Measurements from ENCODE around the gene BCKDHB.

Gene BCKDHB

GRCh38 chr6:80304014-80304413 is 197.5 kb downstream of the BCKDHB start:
- Histone ChIP-seq H3K36me3 (no peaks in the 10 kb centered on the region), H4K20me1 (no peaks in the 10 kb centered on the region), H3K27ac (no peak overlapping the region), H3K9ac (no peak overlapping the region), H3K9me3 (no peaks in the 10 kb centered on the region), H3K4me1 (no peaks in the 10 kb centered on the region), H3K4me2 (no peak overlapping the region), H3K27me3 (no peaks in the 10 kb centered on the region), H3K4me3 (no peak overlapping the region)
- TF ChIP-seq Cebpa-rat (IDR thresholded peaks at IDR 0.05): no peak

GRCh38 chr6:80314531-80314930 is 208.1 kb downstream of the BCKDHB start:
- Histone ChIP-seq H3K4me2 (no peak overlapping the region), H3K9ac (no peak overlapping the region)

DNA sequence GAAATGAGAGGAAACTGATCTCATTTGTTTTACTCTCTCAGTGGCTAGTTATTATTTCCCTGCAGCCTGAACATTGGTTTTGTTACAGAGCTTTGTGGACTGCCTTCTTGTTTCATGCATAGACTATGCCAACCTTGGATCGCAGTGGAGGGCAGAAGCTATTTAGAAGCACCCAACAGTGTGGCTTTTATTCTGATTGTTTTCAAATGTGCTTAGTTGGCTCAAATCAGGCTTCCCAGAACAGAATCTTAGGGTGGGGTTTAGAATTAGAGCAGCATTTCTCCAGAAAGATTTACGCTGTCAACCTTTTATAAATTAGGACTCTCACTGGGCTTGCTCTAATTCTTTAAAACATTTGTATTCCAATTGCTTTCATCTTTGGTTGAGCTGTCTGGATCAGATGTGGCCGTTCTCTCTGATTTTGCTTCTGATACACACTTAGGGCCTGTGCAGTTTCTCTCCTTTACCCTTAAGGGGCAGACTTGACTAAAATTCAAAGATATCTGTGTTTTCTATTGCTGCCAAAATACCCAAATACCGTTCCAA is 210.3 kb downstream of the BCKDHB start:
- H3K9me3 ChIP-seq: no peaks in the 10 kb centered on the region
- no peaks in the 10 kb centered on the region for H3K36me3 ChIP-seq
- H4K20me1 ChIP-seq: no peaks in the 10 kb centered on the region
- H3K4me3 ChIP-seq: no peak overlapping the region
- no peaks in the 10 kb centered on the region for H3K4me1 ChIP-seq
- no peak for TF ChIP-seq Cebpa-rat (IDR thresholded peaks at IDR 0.05)
- no peaks in the 10 kb centered on the region for H3K27me3 ChIP-seq
- H3K9ac ChIP-seq: no peak overlapping the region
- no peak overlapping the region for H3K4me2 ChIP-seq
- no peak overlapping the region for H3K27ac ChIP-seq

More at GRCh38 chr6:80314531-80314930, 208.1 kb downstream of the BCKDHB start:
- no peak overlapping the region for H3K4me3 ChIP-seq
- no peak for TF ChIP-seq Cebpa-rat (IDR thresholded peaks at IDR 0.05)
- H4K20me1 ChIP-seq: no peaks in the 10 kb centered on the region
- H3K4me1 ChIP-seq: no peaks in the 10 kb centered on the region
- no peaks in the 10 kb centered on the region for H3K9me3 ChIP-seq
- H3K36me3 ChIP-seq: no peaks in the 10 kb centered on the region
- no peaks in the 10 kb centered on the region for H3K27me3 ChIP-seq
- H3K27ac ChIP-seq: no peak overlapping the region

GRCh38 chr6:80319196-80319595 is 212.7 kb downstream of the BCKDHB start:
- no peak overlapping the region for H3K27ac ChIP-seq
- TF ChIP-seq Cebpa-rat (IDR thresholded peaks at IDR 0.05): no peak

GRCh38 chr6:80321011-80321410 is 214.5 kb downstream of the BCKDHB start:
- Histone ChIP-seq H3K9ac (no peak overlapping the region), H3K4me1 (no peaks in the 10 kb centered on the region), H4K20me1 (no peaks in the 10 kb centered on the region), H3K27me3 (no peaks in the 10 kb centered on the region), H3K4me3 (no peak overlapping the region), H3K9me3 (no peaks in the 10 kb centered on the region), H3K4me2 (no peak overlapping the region), H3K36me3 (no peaks in the 10 kb centered on the region), H3K27ac (no peak overlapping the region)
- TF ChIP-seq Cebpa-rat (IDR thresholded peaks at IDR 0.05): no peak

More at GRCh38 chr6:80319196-80319595, 212.7 kb downstream of the BCKDHB start:
- H3K9me3 ChIP-seq: no peaks in the 10 kb centered on the region
- no peak overlapping the region for H3K4me2 ChIP-seq
- no peaks in the 10 kb centered on the region for H3K4me1 ChIP-seq
- H3K27me3 ChIP-seq: no peaks in the 10 kb centered on the region
- H3K9ac ChIP-seq: no peak overlapping the region
- H4K20me1 ChIP-seq: no peaks in the 10 kb centered on the region
- no peak overlapping the region for H3K4me3 ChIP-seq
- H3K36me3 ChIP-seq: no peaks in the 10 kb centered on the region

GRCh38 chr6:80325742-80326141 is 219.3 kb downstream of the BCKDHB start:
- Histone ChIP-seq H3K9me3 (no peaks in the 10 kb centered on the region), H3K9ac (no peak overlapping the region), H3K4me2 (no peak overlapping the region), H4K20me1 (no peaks in the 10 kb centered on the region), H3K36me3 (no peaks in the 10 kb centered on the region), H3K27me3 (no peaks in the 10 kb centered on the region), H3K27ac (no peak overlapping the region), H3K4me1 (no peaks in the 10 kb centered on the region), H3K4me3 (no peak overlapping the region)
- no peak for TF ChIP-seq Cebpa-rat (IDR thresholded peaks at IDR 0.05)

GRCh38 chr6:80328652-80329051 is 222.2 kb downstream of the BCKDHB start:
- Histone ChIP-seq H4K20me1 (no peaks in the 10 kb centered on the region), H3K9me3 (no peaks in the 10 kb centered on the region), H3K4me2 (no peak overlapping the region), H3K9ac (no peak overlapping the region), H3K36me3 (no peaks in the 10 kb centered on the region), H3K4me3 (no peak overlapping the region), H3K27ac (no peak overlapping the region), H3K4me1 (no peaks in the 10 kb centered on the region), H3K27me3 (no peaks in the 10 kb centered on the region)
- no peak for TF ChIP-seq Cebpa-rat (IDR thresholded peaks at IDR 0.05)

DNA sequence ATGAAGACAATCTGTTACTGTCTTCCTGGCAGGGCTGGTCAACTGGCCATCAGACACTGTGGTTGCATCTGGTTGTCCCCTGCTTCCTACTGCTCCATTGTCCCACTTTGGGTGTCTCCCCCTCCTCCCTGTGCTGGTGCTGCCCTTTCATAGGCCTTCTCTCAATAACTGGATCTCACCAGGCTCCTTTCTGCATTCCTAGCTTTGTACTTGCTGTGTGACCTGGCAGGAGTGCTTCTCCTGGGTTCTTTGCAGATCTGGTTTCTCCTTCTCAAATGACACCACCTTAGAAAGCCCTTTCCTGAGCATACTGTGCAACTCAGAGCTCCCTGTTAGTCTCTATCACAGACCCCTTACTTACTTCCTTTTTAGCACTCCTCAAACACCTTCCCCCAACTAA is 223.0 kb downstream of the BCKDHB start:
- no peak overlapping the region for H3K9ac ChIP-seq
- no peak for TF ChIP-seq Cebpa-rat (IDR thresholded peaks at IDR 0.05)
- H3K4me1 ChIP-seq: no peaks in the 10 kb centered on the region

GRCh38 chr6:80330961-80331360 is 224.5 kb downstream of the BCKDHB start:
- H3K4me3 ChIP-seq: no peak overlapping the region
- TF ChIP-seq Cebpa-rat (IDR thresholded peaks at IDR 0.05): no peak
- H3K9me3 ChIP-seq: no peaks in the 10 kb centered on the region
- H3K4me1 ChIP-seq: no peaks in the 10 kb centered on the region
- no peaks in the 10 kb centered on the region for H3K27me3 ChIP-seq
- H3K9ac ChIP-seq: no peak overlapping the region
- no peaks in the 10 kb centered on the region for H4K20me1 ChIP-seq
- no peak overlapping the region for H3K27ac ChIP-seq
- no peak overlapping the region for H3K4me2 ChIP-seq
- no peaks in the 10 kb centered on the region for H3K36me3 ChIP-seq

More for the DNA sequence above, 223.0 kb downstream of the BCKDHB start:
- Histone ChIP-seq H3K9me3 (no peaks in the 10 kb centered on the region), H4K20me1 (no peaks in the 10 kb centered on the region), H3K4me3 (no peak overlapping the region), H3K27ac (no peak overlapping the region), H3K4me2 (no peak overlapping the region), H3K27me3 (no peaks in the 10 kb centered on the region), H3K36me3 (no peaks in the 10 kb centered on the region)

GRCh38 chr6:80331522-80331921 is 225.1 kb downstream of the BCKDHB start:
- Histone ChIP-seq H3K27me3 (no peaks in the 10 kb centered on the region), H3K9ac (no peak overlapping the region), H3K4me2 (no peak overlapping the region), H3K36me3 (no peaks in the 10 kb centered on the region), H3K9me3 (no peaks in the 10 kb centered on the region), H3K4me1 (no peaks in the 10 kb centered on the region), H3K27ac (no peak overlapping the region), H4K20me1 (no peaks in the 10 kb centered on the region), H3K4me3 (no peak overlapping the region)
- TF ChIP-seq Cebpa-rat (IDR thresholded peaks at IDR 0.05): no peak

GRCh38 chr6:80331974-80332373 is 225.5 kb downstream of the BCKDHB start:
- Histone ChIP-seq H3K27me3 (no peaks in the 10 kb centered on the region), H3K36me3 (no peaks in the 10 kb centered on the region), H4K20me1 (no peaks in the 10 kb centered on the region), H3K4me3 (no peak overlapping the region), H3K9ac (no peak overlapping the region), H3K4me1 (no peaks in the 10 kb centered on the region), H3K9me3 (no peaks in the 10 kb centered on the region), H3K4me2 (no peak overlapping the region), H3K27ac (no peak overlapping the region)
- TF ChIP-seq Cebpa-rat (IDR thresholded peaks at IDR 0.05): no peak

Measured in BLaER1 (cell line).